NOMO-1 treated with DMSO at 0.1 percent for 48 hours (cell line): ENCODE results near the gene SIRPB1.
A peak's percentile ranks its signal among the peaks of the same experiment; 100 is the strongest.
"Not testable (repeated sequence)": the region's sequence is repeated elsewhere in the genome, so short reads cannot be mapped to it uniquely, and the experiment has no call there.

Source experiments
- DNase-seq: peaks from one replicate; lab custom pipeline; 2025; ENCODE audit not compliant: unreplicated experiment; lab: John Stamatoyannopoulos, UW

SIRPB1 gene

DNA sequence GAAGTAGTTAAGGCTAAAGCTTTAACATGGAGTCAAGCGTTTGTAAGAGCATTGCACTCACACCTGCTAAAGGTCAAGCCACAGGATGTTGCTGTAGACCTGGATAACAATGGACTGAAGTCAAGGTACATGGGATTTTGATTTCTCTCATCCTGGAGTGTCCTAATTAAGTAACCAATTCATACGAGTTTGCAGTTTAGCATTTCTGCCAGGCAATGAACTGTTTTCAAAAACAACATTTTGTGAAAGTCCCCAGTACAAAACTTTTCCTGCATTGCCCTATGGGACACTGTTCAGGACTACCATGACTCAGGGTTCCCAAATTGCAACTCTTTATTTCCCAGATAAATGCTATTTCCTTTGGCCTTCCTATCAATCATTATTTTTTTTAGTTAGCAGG is 17.4 kb upstream of the SIRPB1 start:
- DNase-seq, result no peak

DNA sequence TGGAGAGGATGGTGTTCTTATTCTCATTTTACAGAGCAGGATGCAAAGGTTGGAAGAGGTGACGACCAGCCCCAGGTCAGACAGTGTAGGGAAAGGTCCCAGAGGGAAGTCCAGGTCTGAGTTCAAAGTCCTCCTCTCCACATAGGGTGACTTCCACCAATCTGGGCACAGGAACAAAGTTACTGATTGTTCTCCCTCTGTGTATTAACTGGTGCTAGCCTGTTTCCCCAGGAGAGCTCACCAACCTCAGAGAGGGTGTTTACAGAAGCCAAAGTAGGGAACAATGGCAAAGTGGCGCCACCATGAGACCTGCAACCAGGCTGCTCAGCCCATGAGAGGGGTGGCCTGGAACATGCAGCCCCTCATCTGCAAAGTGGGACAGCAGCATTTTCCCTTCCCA is 16.8 kb upstream of the SIRPB1 start:
- no peak for DNase-seq

DNA sequence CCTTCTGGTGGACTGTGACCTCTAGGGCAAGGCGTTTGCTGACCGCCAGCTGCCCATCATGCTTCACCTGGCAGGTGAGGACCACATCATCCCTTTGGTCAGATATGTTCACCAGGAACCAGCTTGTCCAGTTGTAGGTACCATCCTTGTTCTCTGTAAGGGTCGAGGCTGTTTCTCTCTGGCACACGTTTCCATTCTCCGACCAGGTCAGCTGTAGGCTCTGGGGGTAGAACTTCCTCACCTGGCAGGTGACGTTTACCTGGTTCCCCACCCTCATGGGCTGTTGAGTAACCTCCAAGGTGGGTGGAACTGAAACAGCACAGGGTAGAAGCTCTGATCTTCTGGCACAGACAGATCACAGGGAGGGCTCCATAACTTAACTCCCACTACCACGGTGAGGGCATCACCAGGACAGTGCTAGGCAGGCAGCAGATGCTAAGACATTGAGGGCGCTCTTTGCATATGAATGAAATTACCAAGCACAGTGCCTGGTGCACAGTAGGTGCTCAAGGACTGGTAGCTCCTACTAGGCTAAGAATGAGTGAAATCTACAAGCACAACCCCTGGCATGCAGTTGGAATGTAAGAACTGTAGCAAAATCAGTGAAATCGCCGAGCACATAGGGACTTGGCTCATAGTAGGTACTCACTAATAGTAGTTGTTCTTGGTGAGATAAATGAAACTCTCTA is 15.6 kb upstream of the SIRPB1 start:
- no peak for DNase-seq

DNA sequence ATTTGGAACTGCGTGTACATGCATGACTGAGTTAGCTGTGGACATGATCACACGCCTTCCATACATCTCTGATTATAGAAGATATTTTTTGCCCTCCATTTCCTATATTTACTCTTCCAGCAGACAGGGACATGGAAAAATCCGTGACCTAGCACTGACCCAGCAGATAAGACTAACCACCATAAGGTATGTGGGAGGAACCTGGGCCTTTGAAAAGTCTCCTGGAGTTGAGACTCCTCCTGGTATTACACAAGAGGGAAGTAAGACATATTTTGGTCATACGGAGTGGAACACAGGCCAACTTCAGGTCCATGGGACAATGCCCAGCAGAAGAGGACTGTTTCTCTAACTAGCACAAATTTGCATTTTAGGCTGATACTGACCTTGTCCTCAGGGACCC is 13.7 kb upstream of the SIRPB1 start:
- DNase-seq, result no peak

DNA sequence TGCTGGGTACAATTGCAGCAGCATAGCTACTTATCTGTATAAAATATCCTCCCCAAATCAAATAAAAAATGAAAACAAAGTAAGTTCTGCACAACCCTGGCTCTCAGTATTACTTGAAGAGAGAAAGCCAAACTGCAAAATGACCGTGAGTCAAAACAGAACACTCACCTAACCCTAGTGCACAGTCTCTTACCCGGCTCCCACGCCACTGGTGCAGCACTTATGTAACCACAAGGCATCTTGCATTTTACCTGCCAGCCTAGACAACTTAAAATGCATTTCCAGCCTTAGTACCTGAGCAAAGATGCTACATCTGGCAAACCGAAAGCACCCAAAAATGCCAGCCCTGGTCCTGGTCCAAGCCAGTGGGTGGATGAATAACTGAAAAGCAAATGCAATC is 12.4 kb upstream of the SIRPB1 start:
- DNase-seq, result no peak

DNA sequence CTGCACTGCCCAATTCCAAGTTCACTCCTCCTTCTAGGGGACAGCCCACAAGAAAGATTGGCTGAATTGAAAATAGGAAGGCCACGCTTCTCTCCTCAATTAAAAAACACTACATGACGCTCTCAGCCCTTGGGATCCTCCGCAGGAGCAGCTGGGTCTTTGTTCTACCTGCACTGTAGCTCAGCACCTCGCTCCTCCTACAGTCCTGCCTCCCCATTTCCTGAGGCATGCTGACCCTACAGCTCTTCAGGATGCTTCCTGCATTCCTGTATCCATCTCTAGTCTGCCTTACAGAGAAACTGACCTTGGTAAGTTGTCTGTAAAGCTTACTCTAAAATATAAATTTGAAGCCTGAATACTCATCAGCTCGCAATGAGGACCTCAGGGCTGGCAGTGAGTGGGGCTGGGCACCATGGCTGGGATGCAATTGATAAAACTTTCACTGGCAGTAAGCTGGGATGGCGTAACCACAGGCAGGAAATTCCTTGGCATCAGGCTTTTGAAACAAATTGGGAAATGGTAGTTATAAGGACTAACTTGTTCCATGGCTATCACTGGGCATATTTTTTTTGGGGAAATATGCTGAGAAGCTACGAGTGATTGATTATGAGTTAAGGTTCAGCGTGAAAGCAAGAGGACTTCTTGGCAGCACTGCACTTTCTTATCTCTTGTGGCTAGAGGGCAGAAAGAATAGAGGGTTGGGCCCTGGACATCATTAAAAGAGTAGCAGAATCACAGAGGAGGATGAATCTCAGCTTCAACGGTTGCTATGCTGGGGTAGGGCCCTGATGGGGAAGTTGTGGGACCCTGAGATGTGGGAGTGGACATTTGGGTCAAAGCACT is 11.7 kb upstream of the SIRPB1 start:
- DNase-seq, result no peak

DNA sequence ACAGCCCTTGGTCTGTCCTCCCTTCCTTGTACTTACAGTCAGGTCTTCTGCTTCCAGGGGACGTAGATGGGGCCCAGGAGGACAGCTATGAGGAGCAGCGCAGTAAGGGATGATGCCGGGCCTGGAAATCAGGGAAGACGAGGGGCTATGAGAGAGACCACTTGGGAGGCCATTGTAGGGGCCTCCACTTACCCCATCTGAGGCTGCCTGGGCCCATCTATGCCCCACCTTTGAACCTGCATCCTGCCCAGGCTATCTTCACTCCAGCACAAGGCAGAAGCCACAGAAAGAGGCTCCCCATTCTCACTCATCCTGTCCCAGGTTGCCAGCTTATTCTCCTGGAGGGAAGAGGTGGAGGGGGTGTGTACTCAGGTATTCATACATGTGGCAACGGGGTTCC is 10.4 kb upstream of the SIRPB1 start:
- DNase-seq, result no peak

DNA sequence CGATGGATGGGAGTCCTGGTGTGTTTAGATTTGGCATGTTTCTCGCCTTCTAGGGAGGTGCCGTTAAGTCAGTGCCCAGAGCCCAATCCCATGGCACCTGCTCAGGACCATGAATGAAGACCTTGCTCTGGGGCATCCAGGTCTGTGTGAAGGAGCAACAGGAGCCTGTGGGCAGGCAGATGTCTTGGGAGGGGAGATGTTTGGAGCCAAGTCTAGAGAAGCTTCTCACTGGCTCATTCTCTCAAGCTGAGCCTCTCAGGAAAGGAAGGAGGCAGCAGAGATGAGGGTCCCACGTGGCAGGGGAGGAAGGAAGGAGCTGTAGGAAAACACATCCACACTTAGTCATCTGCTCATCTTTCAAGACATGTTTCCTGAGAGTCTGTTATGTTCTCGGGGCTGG is 9.5 kb upstream of the SIRPB1 start:
- no peak for DNase-seq

DNA sequence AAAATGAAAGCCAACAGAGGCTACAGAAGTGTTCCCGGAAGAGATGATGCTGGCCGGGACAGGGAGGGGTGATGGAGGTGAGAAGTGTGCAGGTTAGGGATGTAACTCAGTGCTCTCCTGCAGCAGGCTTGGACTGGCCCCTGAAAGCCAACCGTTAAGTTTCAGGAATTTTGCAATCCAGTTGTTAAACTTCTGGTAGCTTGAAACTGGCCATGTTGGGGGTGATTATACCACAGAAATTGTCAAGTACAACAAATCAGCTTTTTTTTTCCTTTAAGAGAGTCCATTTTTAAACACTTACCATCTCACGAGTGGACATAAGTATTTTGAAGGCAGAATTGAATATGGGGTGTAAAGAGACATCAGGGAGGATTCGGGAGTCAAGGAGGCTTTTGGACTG is 8.8 kb upstream of the SIRPB1 start:
- DNase-seq, result no peak

DNA sequence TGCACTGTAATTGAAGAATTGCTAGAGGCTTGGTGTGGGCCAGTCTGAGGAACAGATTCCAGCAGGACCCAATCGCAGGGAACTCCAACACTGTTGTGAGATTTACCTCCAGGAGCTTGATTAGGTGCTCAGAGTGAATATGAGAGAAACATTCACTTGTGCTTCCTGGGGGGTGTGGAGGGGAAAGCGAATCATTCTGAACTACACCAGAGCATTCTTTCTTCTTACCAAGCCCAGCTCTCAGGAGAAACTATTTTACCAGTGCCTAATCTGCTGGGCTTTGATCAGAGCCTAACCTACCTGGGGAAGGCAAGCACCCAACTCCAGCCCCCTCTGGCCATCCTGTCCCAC is 7.4 kb upstream of the SIRPB1 start:
- no peak for DNase-seq

DNA sequence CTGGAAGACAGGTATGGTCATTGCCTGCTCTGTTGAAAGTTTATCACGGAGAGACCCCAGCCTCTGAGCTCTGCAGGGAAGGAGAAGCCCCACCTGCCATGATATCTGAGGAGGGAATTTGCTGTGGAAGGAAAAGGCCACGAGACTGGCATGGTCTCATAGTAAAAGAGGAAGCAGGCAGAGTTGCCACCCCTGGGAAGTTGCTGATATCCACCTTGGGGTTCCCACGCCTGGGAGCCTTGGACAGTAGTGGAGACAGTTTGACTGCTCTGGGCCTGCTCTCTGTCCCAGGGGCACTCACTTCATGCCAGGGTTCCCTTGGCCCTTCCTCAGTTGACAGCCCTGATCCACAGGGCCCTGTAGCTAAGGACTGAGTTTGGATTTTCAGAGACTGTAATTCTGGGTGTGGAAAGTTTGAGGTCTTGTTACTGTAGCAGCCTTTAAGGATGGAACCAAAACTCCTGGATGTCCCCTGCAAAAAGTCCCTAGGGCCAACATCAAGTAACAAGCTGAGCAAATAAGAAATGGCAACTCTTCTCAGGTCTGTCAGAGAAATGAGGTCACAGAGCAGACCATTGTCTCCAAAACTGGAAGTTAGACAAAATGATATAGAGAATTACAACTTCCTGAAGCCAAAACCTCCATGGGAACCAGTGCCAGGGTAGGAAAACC is 6.9 kb upstream of the SIRPB1 start:
- DNase-seq, result no peak

DNA sequence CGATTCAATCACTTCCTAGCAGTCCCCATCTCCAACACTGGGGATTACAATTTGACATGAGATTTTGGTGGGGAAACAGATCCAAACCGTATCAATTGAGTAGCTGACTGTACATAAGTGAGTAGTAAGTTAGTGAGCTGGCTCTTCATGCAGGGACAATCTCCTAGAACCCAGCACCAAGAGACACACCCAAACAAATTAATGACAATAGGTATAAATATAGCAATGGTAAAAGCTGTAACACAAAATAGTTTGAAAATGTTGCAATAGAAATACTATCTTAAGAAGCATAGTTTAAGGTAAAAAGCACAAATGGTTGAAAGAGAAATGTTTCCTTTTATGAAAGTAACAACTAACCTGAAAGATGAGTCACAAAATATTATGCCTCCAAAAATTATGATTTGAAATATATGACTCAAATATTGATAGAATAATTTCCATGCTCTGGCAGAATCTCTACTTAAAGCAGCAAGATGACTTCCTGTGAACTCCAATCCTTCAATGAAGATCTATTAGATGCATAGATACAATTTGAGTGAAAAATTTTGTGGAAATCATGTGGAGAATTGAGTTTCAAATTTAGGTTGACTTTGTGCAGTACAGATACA is 5.4 kb upstream of the SIRPB1 start:
- no peak for DNase-seq

DNA sequence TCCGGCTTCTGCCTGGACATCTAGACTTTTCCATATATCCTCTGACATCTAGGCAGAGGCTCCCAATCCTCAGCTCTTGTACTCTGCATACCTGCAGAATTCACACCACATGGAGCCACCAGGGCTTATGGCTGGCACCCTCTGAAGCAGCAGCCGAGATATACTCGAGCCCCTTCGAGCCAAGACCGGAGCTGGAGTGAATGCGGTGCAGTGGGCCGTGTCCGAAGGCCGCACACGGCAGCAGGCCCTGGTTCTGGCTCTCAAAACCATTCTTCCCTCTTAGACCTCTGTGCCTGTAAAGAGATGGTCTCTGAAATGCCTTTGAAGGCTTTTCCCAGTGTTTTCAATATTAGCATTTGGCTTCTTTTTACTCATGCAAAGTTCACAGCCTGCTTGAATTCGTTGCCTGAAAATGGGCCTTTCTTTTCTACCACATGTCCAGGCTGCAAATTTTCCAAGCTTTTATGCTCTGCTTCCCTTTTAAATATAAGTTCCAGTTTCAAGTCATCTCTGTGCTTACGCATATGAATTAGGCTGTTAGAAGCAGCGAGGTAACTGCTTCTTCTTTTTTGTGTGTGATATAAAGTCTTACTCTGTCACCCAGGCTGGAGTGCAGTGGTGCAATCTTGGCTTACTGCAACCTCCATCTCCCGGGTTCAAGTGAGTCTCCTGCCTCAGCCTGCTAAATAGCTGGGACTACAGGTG is 3.8 kb upstream of the SIRPB1 start:
- DNase-seq, result peak; percentile 78

DNA sequence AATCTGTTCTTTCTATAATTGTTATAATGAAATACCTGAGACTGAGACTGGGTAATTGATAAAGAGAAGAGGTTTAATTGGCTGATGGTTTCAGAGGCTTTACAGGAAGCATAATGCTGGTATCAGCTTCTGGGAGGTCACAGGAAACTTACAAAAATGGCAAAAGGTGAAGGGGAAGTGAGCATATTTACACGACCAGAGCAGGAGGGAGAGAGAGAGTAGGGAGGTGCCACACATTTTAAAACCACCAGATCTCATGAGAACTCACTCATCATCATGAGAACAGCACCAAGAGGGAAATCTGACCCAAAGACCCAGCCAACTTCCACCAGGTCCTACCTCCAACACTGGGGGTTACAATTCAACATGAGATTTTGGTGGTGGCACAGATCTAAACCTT is 2.6 kb upstream of the SIRPB1 start:
- DNase-seq, result peak; percentile 77

DNA sequence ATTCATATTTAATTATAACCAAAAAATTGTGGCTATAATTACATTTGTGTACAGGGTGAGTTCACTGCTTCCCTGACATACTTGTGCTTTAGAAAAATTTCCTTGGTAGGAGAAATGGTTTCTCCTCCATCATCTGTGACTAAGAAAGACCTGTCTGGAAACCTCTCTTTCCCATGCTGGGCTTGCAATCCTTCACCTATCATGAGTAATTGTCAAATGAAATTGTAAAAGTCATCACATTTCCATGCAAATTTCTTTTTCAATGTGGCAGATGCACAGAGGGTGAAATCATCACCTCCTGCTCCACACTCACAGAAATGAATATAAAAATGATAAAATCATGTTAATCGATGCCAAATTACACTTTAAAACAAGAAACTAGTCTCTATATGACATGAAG is 1.5 kb upstream of the SIRPB1 start:
- DNase-seq, result no peak

DNA sequence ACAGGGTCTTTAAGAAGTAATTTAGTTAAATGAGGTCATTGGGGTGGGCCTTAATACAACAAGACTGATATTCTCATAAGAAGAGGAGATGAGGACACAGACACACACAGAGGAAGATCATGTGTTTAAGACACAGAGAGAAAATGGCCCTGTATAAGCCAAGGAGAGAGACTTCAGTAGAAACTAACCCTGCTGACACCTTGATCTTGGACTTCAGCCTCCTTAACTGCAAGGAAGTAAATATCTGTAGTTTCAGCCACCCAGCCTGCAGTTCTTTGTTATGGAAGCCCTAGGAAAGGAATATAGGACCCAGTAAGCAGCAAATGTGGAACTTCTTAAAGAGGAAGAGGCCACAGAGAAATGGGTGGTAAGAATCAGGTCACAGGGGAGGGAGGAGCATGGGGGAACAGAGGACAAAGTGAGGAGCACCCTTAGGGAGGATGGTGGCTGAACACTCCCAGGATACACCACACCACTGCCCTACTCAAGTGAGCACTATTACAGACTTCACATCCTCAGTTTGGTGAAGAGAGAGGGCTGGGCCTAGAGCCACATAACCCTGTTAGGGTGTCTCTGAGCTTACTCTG is 762 bp downstream of the SIRPB1 start:
- DNase-seq, result peak; percentile 71

DNA sequence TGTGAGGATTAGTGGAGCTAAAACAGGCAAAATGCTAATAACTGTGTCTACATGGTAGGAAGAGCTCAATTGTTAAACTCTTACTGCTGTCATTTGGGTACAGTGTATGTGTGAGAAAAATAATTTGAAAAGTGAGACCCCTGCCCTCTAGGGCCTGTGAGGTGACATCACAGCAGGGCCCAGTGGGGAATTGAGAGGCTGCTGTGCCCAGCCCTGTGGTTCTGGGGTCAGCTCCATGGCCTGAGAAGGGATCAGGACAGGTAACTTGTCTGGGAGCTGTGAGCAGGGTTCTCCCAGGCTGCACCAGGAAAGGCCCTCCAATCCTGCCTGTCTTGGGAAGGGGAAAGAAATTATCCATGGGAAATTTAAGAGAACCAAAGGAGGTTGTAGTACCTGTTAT is 1.3 kb downstream of the SIRPB1 start:
- DNase-seq, result no peak

DNA sequence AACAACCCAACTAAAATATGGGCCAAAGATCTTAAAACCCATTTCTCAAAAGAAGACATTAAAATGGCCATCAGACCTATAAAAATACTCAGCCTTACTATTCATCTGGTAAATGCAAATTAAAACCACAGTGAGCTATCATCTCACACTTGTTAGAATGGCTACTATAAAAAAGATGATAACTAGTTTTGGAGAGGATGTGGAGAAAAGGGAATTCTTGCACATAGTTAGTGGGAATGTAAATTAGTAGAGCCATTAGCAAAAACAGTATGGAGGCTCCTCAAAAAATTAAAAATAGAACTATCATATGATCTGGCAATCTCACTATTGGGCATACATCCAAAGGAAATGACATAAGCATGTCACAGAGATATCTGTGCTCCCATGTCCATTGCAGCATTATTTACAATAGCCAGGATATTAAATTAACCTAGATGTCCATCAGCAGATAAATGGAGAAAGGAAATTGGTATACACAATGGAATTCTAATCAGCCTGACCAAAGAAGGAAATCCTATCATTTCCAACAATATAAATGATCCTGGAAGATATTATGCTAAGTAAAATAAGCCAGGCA is 2.9 kb downstream of the SIRPB1 start:
- DNase-seq, result peak; percentile 22

DNA sequence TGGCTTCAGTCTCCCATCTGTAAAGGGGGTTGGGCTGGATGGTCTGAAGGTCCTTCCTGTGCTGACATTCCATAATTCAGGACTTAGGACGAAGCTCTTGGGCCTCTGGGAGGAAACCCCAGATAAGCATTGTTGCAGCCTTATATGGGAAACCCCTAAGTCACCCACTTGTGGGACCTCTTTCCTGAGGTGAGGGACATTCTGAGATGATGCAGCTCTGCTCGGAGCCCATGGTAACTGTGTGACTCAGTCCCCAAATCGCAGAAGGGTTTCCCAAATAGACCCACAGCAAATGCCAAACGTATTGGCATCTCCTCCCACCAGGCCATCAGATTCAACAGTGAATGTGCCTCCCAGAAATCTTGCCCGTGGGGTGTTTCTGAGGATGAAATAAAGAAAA is 9.4 kb downstream of the SIRPB1 start:
- DNase-seq, result not testable (repeated sequence)

DNA sequence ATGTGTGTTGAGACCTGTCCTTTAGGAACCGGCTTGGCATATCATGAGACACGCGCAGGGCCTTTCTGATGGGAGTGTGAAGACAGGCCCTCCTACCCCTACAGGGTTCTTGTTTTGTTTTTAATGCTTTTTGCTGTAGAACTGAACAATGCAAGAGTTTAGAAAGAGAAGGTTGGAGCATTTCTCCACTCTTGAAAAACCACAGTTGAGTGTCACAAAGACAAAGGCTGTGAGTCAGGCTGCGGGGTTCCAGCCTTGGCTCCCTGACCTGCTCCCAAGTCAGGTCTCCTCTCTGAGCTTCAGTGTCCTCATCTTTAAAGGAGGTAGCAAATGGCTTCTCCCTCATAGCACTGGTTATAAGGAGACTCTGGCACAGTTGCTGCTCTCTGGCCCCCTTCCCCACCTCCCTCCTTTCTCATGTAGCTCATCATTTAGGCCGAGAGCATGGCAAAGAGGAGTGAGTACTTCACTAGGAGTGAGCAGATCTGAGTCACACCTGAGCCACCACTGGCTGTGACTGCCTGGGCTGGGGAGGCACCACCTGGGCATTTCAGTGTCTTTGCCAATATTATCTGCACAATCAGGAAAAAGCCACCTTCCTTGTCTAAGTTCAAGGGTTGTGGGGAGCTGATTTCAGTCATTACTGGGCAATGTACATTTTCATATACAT is 11.0 kb downstream of the SIRPB1 start:
- DNase-seq, result not testable (repeated sequence)
